ENCODE measurements around the gene VOPP1.

The VOPP1 gene

DNA sequence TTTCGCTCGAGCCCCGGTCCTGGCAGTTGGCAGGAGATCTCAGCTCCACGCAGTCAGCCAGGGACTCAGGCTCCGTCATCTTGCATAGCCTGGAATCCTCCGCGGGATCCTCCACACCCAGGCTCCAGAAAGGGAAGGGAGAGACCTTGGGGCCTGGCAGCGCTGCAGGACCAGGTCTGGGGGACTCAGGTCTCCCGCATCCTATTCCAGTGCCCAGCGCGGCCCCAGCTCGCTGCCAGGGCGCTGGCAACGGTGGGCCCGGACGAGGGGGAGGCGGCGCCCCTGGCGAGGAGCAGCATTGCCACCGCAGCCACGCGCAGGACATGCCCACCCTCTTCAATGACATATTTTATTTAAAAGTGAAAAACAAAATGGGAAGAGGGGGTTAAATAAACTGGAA, 123.8 kb downstream of the VOPP1 start:
- TF ChIP-seq EGR1 (IDR thresholded peaks at IDR 0.05): no peak
- TF ChIP-seq, protein P1, sequence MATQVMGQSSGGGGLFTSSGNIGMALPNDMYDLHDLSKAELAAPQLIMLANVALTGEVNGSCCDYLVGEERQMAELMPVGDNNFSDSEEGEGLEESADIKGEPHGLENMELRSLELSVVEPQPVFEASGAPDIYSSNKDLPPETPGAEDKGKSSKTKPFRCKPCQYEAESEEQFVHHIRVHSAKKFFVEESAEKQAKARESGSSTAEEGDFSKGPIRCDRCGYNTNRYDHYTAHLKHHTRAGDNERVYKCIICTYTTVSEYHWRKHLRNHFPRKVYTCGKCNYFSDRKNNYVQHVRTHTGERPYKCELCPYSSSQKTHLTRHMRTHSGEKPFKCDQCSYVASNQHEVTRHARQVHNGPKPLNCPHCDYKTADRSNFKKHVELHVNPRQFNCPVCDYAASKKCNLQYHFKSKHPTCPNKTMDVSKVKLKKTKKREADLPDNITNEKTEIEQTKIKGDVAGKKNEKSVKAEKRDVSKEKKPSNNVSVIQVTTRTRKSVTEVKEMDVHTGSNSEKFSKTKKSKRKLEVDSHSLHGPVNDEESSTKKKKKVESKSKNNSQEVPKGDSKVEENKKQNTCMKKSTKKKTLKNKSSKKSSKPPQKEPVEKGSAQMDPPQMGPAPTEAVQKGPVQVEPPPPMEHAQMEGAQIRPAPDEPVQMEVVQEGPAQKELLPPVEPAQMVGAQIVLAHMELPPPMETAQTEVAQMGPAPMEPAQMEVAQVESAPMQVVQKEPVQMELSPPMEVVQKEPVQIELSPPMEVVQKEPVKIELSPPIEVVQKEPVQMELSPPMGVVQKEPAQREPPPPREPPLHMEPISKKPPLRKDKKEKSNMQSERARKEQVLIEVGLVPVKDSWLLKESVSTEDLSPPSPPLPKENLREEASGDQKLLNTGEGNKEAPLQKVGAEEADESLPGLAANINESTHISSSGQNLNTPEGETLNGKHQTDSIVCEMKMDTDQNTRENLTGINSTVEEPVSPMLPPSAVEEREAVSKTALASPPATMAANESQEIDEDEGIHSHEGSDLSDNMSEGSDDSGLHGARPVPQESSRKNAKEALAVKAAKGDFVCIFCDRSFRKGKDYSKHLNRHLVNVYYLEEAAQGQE (IDR thresholded peaks at IDR 0.05; ENCODE audit: low read depth): no peak
- no peak for TF ChIP-seq EP300 (IDR thresholded peaks at IDR 0.05; ENCODE audit: borderline replicate concordance)

DNA sequence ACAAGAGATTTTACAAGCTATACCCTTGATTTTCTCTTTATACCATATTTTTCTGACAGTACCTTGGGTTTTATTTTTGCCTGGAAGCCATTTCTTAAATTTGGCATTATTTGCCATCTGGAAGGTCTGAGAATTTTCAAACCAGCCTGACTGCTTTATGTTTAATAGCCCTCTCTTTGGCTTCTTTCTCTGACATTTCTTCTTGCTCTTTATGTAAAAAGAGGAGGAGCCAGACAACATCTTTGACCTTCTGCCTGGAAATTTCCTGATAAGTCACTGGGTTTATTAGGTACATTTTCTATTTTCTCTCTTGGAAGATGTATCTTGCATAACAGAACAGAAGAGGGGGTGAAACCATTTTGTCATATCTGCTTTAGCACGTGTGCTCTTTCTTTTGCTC, 127.5 kb downstream of the VOPP1 start:
- no peak for TF ChIP-seq EGR1 (IDR thresholded peaks at IDR 0.05)
- no peak for TF ChIP-seq TCF12 (IDR thresholded peaks at IDR 0.05; ENCODE audit: low read depth)
- no peak for TF ChIP-seq NFIC (IDR thresholded peaks at IDR 0.05)
- TF ChIP-seq CEBPB (IDR thresholded peaks at IDR 0.05): no peak
- TF ChIP-seq EP300 (IDR thresholded peaks at IDR 0.05; ENCODE audit: borderline replicate concordance): no peak
- TF ChIP-seq, protein P2, sequence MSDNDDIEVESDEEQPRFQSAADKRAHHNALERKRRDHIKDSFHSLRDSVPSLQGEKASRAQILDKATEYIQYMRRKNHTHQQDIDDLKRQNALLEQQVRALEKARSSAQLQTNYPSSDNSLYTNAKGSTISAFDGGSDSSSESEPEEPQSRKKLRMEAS (IDR thresholded peaks at IDR 0.05): no peak

DNA sequence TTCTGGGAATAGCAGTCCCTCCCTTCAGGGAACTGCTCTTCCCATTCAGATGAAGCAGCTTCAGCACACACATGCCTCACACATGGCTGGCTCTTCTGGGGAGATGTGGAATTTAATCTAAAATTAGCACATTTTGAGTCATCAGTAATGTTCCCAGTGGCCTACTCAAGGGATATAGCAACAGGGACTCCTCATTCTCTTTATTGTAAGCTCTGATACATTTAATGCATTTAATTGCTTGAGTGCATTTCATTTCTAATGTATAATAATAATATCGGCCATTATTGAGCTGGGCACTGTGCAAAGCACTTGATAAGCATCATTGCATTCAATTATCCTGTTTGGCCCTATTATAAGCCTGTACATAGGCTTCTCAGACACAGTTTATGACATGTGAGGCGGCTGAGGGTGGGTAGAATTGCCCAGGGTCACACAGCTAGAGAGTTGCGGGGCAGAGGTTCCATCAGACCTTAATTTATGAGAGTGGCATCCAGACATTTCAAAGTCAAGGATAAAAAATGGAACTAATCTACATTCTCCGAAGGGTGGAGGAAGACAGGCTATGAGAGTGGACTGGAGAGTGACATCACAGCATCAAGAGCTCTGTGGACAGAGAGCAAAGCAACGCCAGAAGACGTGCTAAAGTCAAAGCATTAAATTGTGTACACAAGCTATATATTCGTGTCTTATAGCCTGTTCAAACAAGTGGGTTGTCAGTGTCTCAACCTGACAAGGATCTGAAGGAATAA, 130.4 kb downstream of the VOPP1 start:
- TF ChIP-seq, protein P3, sequence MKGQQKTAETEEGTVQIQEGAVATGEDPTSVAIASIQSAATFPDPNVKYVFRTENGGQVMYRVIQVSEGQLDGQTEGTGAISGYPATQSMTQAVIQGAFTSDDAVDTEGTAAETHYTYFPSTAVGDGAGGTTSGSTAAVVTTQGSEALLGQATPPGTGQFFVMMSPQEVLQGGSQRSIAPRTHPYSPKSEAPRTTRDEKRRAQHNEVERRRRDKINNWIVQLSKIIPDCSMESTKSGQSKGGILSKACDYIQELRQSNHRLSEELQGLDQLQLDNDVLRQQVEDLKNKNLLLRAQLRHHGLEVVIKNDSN (IDR thresholded peaks at IDR 0.05): no peak
- TF ChIP-seq CREB1 (IDR thresholded peaks at IDR 0.05; ENCODE audit: low read depth) (no peak), TEAD4 (IDR thresholded peaks at IDR 0.05) (no peak), YY1 (IDR thresholded peaks at IDR 0.05; ENCODE audit: low read depth) (no peak), TCF12 (IDR thresholded peaks at IDR 0.05; ENCODE audit: low read depth) (no peak), TAF1 (IDR thresholded peaks at IDR 0.05; ENCODE audit: low read depth) (no peak)
- TF ChIP-seq, protein P2 (IDR thresholded peaks at IDR 0.05): no peak
- TF ChIP-seq, protein P1 (IDR thresholded peaks at IDR 0.05; ENCODE audit: low read depth): no peak

DNA sequence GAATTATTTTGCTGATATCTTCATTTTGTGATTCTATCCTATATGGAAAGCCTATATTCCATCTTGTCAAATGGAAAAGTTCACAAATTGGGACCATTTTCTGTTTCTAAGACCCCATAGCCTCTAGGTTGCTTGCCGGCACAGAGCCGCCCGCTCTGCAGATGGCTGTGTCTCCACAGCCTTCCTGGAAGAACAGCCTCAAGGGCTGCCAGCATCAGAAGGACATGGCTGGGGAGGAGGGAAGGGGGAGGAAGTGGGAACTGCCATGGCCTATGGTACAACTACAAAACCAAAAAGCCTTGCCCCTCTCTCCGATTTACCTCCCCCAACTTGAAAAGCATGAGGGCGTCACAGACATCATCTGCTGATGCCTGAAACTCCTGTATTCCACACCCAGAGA, 131.3 kb downstream of the VOPP1 start:
- TF ChIP-seq, protein P3 (IDR thresholded peaks at IDR 0.05): no peak

DNA sequence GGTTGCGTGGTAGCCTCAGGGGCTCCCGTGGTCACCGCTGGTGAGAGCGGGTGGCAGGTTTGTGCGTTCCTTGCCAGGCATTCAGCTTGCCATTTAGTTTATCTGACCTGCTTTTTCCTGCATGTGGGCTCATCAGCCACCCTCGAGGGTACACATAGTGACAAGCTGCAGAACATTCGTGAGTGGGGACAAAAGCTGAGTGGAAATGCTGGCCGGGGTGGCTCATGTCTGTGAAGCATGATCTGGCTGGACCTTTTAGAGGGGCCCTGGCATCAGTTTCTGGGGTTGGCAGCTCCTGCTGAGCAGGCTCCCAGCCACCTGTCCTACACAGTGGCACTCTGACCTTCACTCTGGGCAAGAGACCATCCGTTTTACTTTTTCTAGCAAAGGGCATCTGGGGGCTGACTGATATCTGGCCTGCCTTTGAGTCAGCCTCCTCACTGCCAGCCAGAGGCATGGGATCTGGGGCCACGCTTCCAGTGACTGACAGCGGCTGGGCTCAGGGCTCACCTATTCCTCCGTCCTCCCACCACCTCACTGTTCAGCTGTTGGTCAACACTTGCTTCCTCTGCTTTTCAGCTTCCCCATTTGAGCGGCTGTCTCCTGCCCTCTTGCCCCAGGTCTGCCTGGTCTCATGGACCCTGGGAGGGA, 132.1 kb downstream of the VOPP1 start:
- TF ChIP-seq EGR1 (IDR thresholded peaks at IDR 0.05): no peak
- TF ChIP-seq TAF1 (IDR thresholded peaks at IDR 0.05; ENCODE audit: low read depth): no peak
- TF ChIP-seq, protein P2 (IDR thresholded peaks at IDR 0.05): no peak
- no peak for TF ChIP-seq ZBTB7A (IDR thresholded peaks at IDR 0.05; ENCODE audit: low read depth)
- TF ChIP-seq EP300 (IDR thresholded peaks at IDR 0.05; ENCODE audit: borderline replicate concordance): no peak
- TF ChIP-seq, protein P1 (IDR thresholded peaks at IDR 0.05; ENCODE audit: low read depth): no peak
